Measurements from ENCODE around the gene JMJD1C. TPM values are rescaled to one million over a fixed set of nuclear protein-coding genes. Genes with fewer than 3 reads are reported as not detected.
"Not testable (repeated sequence)": the region's sequence is repeated elsewhere in the genome, so short reads cannot be mapped to it uniquely, and the experiment has no call there.

JMJD1C gene
- total RNA-seq, 1 donor from 2014 or later, result 65.0 TPM

GRCh38 chr10:63236113-63236935 is 229.5 kb downstream of the JMJD1C start:
- DNase-seq (ENCODE audit: low spot score in 2 of 2), result no peak

GRCh38 chr10:63235136-63235535 is 230.6 kb downstream of the JMJD1C start:
- H3K4me3 ChIP-seq; H3K9me3 ChIP-seq; H3K27ac ChIP-seq; intact Hi-C loops (cut with DNase I); H3K27me3 ChIP-seq; DNase-seq (ENCODE audit: low spot score in 2 of 2); H3K36me3 ChIP-seq: not testable (repeated sequence)
- peaks cover 0 to 22% of the 10 kb centered on the region in 2 donors for H3K4me1 ChIP-seq

More at GRCh38 chr10:63236113-63236935, 229.5 kb downstream of the JMJD1C start:
- no peak for TF ChIP-seq CTCF (IDR thresholded peaks at IDR 0.05)
- no peak overlapping the region for H3K4me3 ChIP-seq
- intact Hi-C loops (cut with DNase I), result no loop called here
- no peaks in the 10 kb centered on the region for H3K9me3 ChIP-seq
- H3K36me3 ChIP-seq, result no peaks in the 10 kb centered on the region
- peaks cover 0 to 25% of the 10 kb centered on the region in 2 donors for H3K4me1 ChIP-seq
- H3K27me3 ChIP-seq, result no peaks in the 10 kb centered on the region
- peak overlapping the region; percentile 64 to 71 for H3K27ac ChIP-seq

GRCh38 chr10:63229161-63229560 is 236.6 kb downstream of the JMJD1C start:
- DNase-seq (ENCODE audit: low spot score in 2 of 2), result no peak
- intact Hi-C loops (cut with DNase I), result no loop called here
- Histone ChIP-seq H3K9me3 (no peaks in the 10 kb centered on the region), H3K27ac (no peak overlapping the region), H3K4me1 (peaks cover 0 to 9% of the 10 kb centered on the region in 2 donors), H3K36me3 (no peaks in the 10 kb centered on the region), H3K4me3 (no peak overlapping the region), H3K27me3 (no peaks in the 10 kb centered on the region)
- no peak for TF ChIP-seq CTCF (IDR thresholded peaks at IDR 0.05)

GRCh38 chr10:63228237-63228636 is 237.5 kb downstream of the JMJD1C start:
- no peak for DNase-seq (ENCODE audit: low spot score in 2 of 2)
- no peak overlapping the region for H3K4me3 ChIP-seq
- H3K36me3 ChIP-seq, result no peaks in the 10 kb centered on the region
- H3K9me3 ChIP-seq, result no peaks in the 10 kb centered on the region
- peaks cover 0 to 7% of the 10 kb centered on the region in 2 donors for H3K4me1 ChIP-seq
- TF ChIP-seq CTCF (IDR thresholded peaks at IDR 0.05), result no peak
- intact Hi-C loops (cut with DNase I), result no loop called here
- no peaks in the 10 kb centered on the region for H3K27me3 ChIP-seq
- H3K27ac ChIP-seq, result no peak overlapping the region

- no peak for TF ChIP-seq CTCF (IDR thresholded peaks at IDR 0.05)
- peaks cover 0 to 3% of the 10 kb centered on the region in 2 donors for H3K4me1 ChIP-seq
- intact Hi-C loops (cut with DNase I), result no loop called here
Observed at GRCh38 chr10:63227207-63227895, 238.4 kb downstream of the JMJD1C start.

GRCh38 chr10:63224241-63224640 is 241.5 kb downstream of the JMJD1C start:
- H3K36me3 ChIP-seq, result no peaks in the 10 kb centered on the region
- no peak for DNase-seq (ENCODE audit: low spot score in 2 of 2)
- H3K27me3 ChIP-seq, result no peaks in the 10 kb centered on the region
- no peak overlapping the region for H3K27ac ChIP-seq
- no peaks in the 10 kb centered on the region for H3K9me3 ChIP-seq
- H3K4me3 ChIP-seq, result no peak overlapping the region
- intact Hi-C loops (cut with DNase I), result no loop called here
- TF ChIP-seq CTCF (IDR thresholded peaks at IDR 0.05), result no peak
- peaks cover 0 to 3% of the 10 kb centered on the region in 2 donors for H3K4me1 ChIP-seq

More at GRCh38 chr10:63227207-63227895, 238.4 kb downstream of the JMJD1C start:
- Histone ChIP-seq H3K4me3 (no peak overlapping the region), H3K9me3 (no peaks in the 10 kb centered on the region), H3K27ac (no peak overlapping the region), H3K27me3 (no peaks in the 10 kb centered on the region), H3K36me3 (no peaks in the 10 kb centered on the region)
- no peak for DNase-seq (ENCODE audit: low spot score in 2 of 2)

Data from ascending aorta (tissue), 2 donors.